CD4-positive, alpha-beta T cell (primary cell): ENCODE measurements around the gene TPT1. TPM values are rescaled to one million over a fixed set of nuclear protein-coding genes. Genes with fewer than 3 reads are reported as not detected.

Experiments used
- ATAC-seq: fragments of 200-7000 bp; cut with Tn5 transposase; one replicate; pipeline ENCODE4 v1.10.0; 2022; ENCODE audit warnings: mild to moderate bottlenecking; ENCODE audit not compliant: poor library complexity
- CTCF ChIA-PET: fragments of 350-600 bp; sonication (Branson Sonifier 250); formaldehyde crosslinking; loops from one replicate; lab custom pipeline; 2021; ENCODE audit warnings: antibody characterized with exemption, inconsistent platforms; lab: Charles Lee
- POLR2A ChIA-PET: fragments of 350-600 bp; sonication (Branson Sonifier 250); formaldehyde crosslinking; loops from one replicate; lab custom pipeline; 2021; ENCODE audit warnings: antibody characterized with exemption, inconsistent platforms; lab: Charles Lee
- DNase-seq, 14 experiments: peaks; one replicate each; pipeline ENCODE4 v3.0.0-alpha.2; 2013 to 2020; ENCODE audit warnings: mixed read lengths in 2 of 14
- H3K27ac ChIP-seq, 2 donors: one replicate each; pipeline versions ENCODE4 v1.5.1 to v1.7.0; 2013; ENCODE audit warnings: low read length in 2 of 2, low read depth in 1 of 2, mild to moderate bottlenecking in 1 of 2
- H3K27me3 ChIP-seq, 2 experiments: 1 replicate in 1 of 2; 2 replicates in 1 of 2; pipeline versions ENCODE4 v1.6.1 to v1.7.0; 2013; ENCODE audit warnings: low read length in 2 of 2, control low read depth in 1 of 2, mild to moderate bottlenecking in 1 of 2, moderate library complexity in 1 of 2; ENCODE audit not compliant: insufficient read depth in 2 of 2, control insufficient read depth in 1 of 2
- H3K36me3 ChIP-seq: one replicate; pipeline ENCODE4 v1.6.1; 2013; ENCODE audit warnings: low read length, control low read depth; ENCODE audit not compliant: insufficient read depth
- H3K4me1 ChIP-seq: one replicate; pipeline ENCODE4 v1.6.1; 2013; ENCODE audit warnings: low read length, control low read depth; ENCODE audit not compliant: insufficient read depth
- H3K4me3 ChIP-seq: one replicate; pipeline ENCODE4 v1.5.1; 2013; ENCODE audit warnings: mild to moderate bottlenecking, low read length, moderate library complexity
- H3K9me3 ChIP-seq, 2 experiments: 1 replicate in 1 of 2; 2 replicates in 1 of 2; pipeline versions ENCODE4 v1.6.1 to v1.7.0; 2013; ENCODE audit warnings: low read length in 2 of 2, mild to moderate bottlenecking in 2 of 2, control low read depth in 1 of 2, moderate library complexity in 1 of 2; ENCODE audit not compliant: control insufficient read depth in 1 of 2, insufficient read depth in 1 of 2
- H3K27ac Mint-ChIP-seq: one replicate; pipeline ENCODE4 v1.8.0; 2020; ENCODE audit warnings: mixed read lengths
- H3K27me3 Mint-ChIP-seq: one replicate; pipeline ENCODE4 v1.8.0; 2021; ENCODE audit warnings: mixed read lengths
- H3K36me3 Mint-ChIP-seq: one replicate; pipeline ENCODE4 v1.8.0; 2021; ENCODE audit warnings: low read depth, mixed read lengths
- H3K4me1 Mint-ChIP-seq: one replicate; pipeline ENCODE4 v1.8.0; 2021; ENCODE audit warnings: low read depth, mixed read lengths
- H3K4me3 Mint-ChIP-seq: one replicate; pipeline ENCODE4 v1.8.0; 2020; ENCODE audit warnings: mild to moderate bottlenecking, mixed read lengths
- H3K9me3 Mint-ChIP-seq: one replicate; pipeline ENCODE4 v1.8.0; 2020; ENCODE audit warnings: mixed read lengths
- intact Hi-C, 2 experiments: fragments of 100-400 bp; cut with DNase I in 1 of 2; cut with micrococcal nuclease in 1 of 2; formaldehyde crosslinking; loops; one replicate each; pipeline versions ENCODE4 v1.15.1 to v1.9.0; 2023 to 2025; cut with DNase I, micrococcal nuclease
- total RNA-seq, 174 experiments: library from RNA in 2 of 174; stranded (reverse) in 2 of 174; gene quantifications; one replicate each; pipeline ENCODE4 v1.2.3 and lab custom pipeline; 2021 to 2026
- TF ChIP-seq, protein P1 (sequence below): fragments of 200-600 bp; IDR thresholded peaks from one replicate; pipeline ENCODE4 v1.8.0; 2022; ENCODE audit warnings: antibody characterized with exemption, mild to moderate bottlenecking

Gene TPT1
- total RNA-seq, 2 experiments from 2014 or later: 8,742 to 8,834 TPM

- TF ChIP-seq, protein P1, sequence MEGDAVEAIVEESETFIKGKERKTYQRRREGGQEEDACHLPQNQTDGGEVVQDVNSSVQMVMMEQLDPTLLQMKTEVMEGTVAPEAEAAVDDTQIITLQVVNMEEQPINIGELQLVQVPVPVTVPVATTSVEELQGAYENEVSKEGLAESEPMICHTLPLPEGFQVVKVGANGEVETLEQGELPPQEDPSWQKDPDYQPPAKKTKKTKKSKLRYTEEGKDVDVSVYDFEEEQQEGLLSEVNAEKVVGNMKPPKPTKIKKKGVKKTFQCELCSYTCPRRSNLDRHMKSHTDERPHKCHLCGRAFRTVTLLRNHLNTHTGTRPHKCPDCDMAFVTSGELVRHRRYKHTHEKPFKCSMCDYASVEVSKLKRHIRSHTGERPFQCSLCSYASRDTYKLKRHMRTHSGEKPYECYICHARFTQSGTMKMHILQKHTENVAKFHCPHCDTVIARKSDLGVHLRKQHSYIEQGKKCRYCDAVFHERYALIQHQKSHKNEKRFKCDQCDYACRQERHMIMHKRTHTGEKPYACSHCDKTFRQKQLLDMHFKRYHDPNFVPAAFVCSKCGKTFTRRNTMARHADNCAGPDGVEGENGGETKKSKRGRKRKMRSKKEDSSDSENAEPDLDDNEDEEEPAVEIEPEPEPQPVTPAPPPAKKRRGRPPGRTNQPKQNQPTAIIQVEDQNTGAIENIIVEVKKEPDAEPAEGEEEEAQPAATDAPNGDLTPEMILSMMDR: no peak
- Mint-ChIP-seq H3K27me3 (peaks cover 13% of the 10 kb centered on the region), H3K4me1 (peaks cover 20% of the 10 kb centered on the region), H3K9me3 (no peaks in the 10 kb centered on the region), H3K36me3 (no peaks in the 10 kb centered on the region), H3K27ac (no peak overlapping the region), H3K4me3 (no peak overlapping the region)
- DNase-seq: no peak
- ChIA-PET CTCF (no interaction called here), POLR2A (interaction anchor here (1.3 kb wide), 1 partner anchor 260 kb away, joined by 3 read pairs; no protein-coding TSS in a partner anchor)
- Histone ChIP-seq H3K4me3 (no peak overlapping the region), H3K36me3 (no peaks in the 10 kb centered on the region), H3K4me1 (peaks cover 22% of the 10 kb centered on the region), H3K9me3 (peaks cover 0 to under 1% of the 10 kb centered on the region in 2 experiments), H3K27ac (no peak overlapping the region), H3K27me3 (no peaks in the 10 kb centered on the region)
- intact Hi-C loops: loop anchor here (5.0 to 10.0 kb wide), 4 partner anchors 182 to 1400 kb away; partner anchors contain the start of gene GTF2F2 (in 1 of the 2)
- no peak for ATAC-seq
Measured at GRCh38 chr13:45306966-45307365, 34.0 kb downstream of the TPT1 start.

DNA sequence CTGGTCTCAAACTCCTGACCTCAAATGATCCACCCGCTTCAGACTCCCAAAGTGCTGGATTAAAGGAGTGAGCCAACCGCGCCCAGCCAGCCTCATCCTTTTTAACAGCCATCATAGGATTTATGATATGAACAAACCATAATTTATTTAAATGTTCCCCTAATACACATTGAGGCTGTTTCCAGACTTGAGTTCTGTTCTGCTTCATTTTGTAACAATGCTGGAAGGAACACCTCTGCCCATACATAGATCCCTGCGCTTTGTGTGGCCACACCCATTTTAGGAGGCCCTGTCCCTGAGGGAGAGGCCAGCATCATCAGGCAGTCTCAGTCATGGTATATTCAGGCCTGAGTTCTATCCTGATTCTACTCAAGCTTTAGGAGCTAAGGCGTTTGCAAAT lies 35.9 kb downstream of the TPT1 start:
- Mint-ChIP-seq H3K27ac (no peak overlapping the region), H3K27me3 (peaks cover 13% of the 10 kb centered on the region), H3K9me3 (no peaks in the 10 kb centered on the region), H3K4me3 (no peak overlapping the region), H3K4me1 (peaks cover 13% of the 10 kb centered on the region), H3K36me3 (no peaks in the 10 kb centered on the region)
- DNase-seq (no peak), ATAC-seq (no peak)
- POLR2A ChIA-PET: interaction anchor here (0.6 kb wide), 1 partner anchor 257 kb away, joined by 3 read pairs; no protein-coding TSS in a partner anchor
- Histone ChIP-seq H3K9me3 (peaks cover 0 to 3% of the 10 kb centered on the region in 2 experiments), H3K27ac (no peak overlapping the region), H3K4me3 (no peak overlapping the region), H3K27me3 (no peaks in the 10 kb centered on the region), H3K4me1 (peaks cover 7% of the 10 kb centered on the region), H3K36me3 (no peaks in the 10 kb centered on the region)
- TF ChIP-seq, protein P1: no peak
- CTCF ChIA-PET: interaction anchor here (1.4 kb wide), 1 partner anchor 258 kb away, joined by 3 read pairs; no protein-coding TSS in a partner anchor
- intact Hi-C loops: loop anchor here (5.0 to 10.0 kb wide), 4 partner anchors 180 to 1398 kb away; partner anchors contain the start of gene GTF2F2 (in 1 of the 2)

DNA sequence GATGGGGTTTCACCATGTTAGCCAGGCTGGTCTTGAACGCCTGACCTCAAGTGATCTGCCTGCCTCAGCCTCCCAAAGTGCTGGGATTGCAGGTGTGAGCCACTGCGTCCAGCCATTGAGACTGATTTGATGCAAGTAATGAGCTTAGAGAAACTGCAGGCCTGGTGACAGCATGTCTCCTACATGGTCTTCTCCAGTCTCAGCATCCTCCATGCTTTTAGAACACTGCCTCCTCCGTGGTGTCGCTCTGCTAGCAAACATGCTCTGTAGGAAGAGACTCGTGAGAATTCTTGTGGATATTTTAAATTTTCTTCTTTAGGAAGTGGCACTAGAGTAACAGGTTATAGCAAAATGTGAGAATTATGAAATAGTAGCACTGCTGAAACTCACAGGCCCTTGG lies 37.1 kb downstream of the TPT1 start:
- Mint-ChIP-seq H3K4me1 (peaks cover 10% of the 10 kb centered on the region), H3K4me3 (no peak overlapping the region), H3K36me3 (no peaks in the 10 kb centered on the region), H3K27me3 (peaks cover 9% of the 10 kb centered on the region), H3K27ac (no peak overlapping the region), H3K9me3 (no peaks in the 10 kb centered on the region)
- CTCF ChIA-PET: no interaction called here
- DNase-seq (peak in 1 of 14 experiments; percentile 8), ATAC-seq (no peak)
- H3K4me1 ChIP-seq: no peaks in the 10 kb centered on the region
- H3K36me3 ChIP-seq: no peaks in the 10 kb centered on the region
- H3K9me3 ChIP-seq: peaks cover 0 to 3% of the 10 kb centered on the region in 2 experiments
- H3K27me3 ChIP-seq: no peaks in the 10 kb centered on the region
- intact Hi-C loops: loop anchor here (5.0 to 10.0 kb wide), 3 partner anchors 179 to 819 kb away; partner anchors contain the start of gene GTF2F2 (in 1 of the 2)
- H3K4me3 ChIP-seq: no peak overlapping the region
- POLR2A ChIA-PET: no interaction called here
- H3K27ac ChIP-seq: no peak overlapping the region
- TF ChIP-seq, protein P1: no peak
